HEK293 (cell line): ENCODE results near the gene GLCE.

Source experiments
- CTCF ChIA-PET: fragments of 350-600 bp; formaldehyde crosslinking; extraction: SDS; loops from one replicate; lab custom pipeline; 2021; ENCODE audit warnings: antibody characterized with exemption; lab: Yijun Ruan, JAX
- POLR2A ChIA-PET: fragments of 300-600 bp; formaldehyde crosslinking; extraction: SDS; loops from one replicate; lab custom pipeline; 2020; ENCODE audit warnings: antibody characterized with exemption, inconsistent platforms; lab: Yijun Ruan, JAX
- H3K27ac ChIP-seq: fragments of 200-500 bp; sonication (Bioruptor generic); 2 replicates; pipeline ENCODE4 v1.5.1; 2014; ENCODE audit warnings: low read depth, low read length, control low read depth, inconsistent platforms; ENCODE audit errors: extremely low read depth
- H3K36me3 ChIP-seq, 2 experiments: fragments of 200-500 bp in 1 of 2; sonication (Bioruptor generic) in 1 of 2; 1 replicate in 1 of 2; 2 replicates in 1 of 2; pipeline ENCODE4 v1.5.1; 2014 to 2017; ENCODE audit warnings: inconsistent platforms in 2 of 2, low read length in 2 of 2; ENCODE audit not compliant: control insufficient read depth in 2 of 2, insufficient read depth in 1 of 2
- H3K4me1 ChIP-seq: fragments of 200-500 bp; sonication (Bioruptor generic); 2 replicates; pipeline ENCODE4 v1.5.1; 2014; ENCODE audit warnings: mild to moderate bottlenecking, low read length, inconsistent platforms; ENCODE audit not compliant: control insufficient read depth, insufficient read depth
- H3K4me3 ChIP-seq: 2 replicates; pipeline ENCODE4 v1.5.1; 2011; ENCODE audit warnings: low read depth, mild to moderate bottlenecking, control low read depth, low read length, moderate library complexity
- H3K9me3 ChIP-seq: fragments of 200-500 bp; sonication (Bioruptor generic); 2 replicates; pipeline ENCODE4 v1.5.1; 2014; ENCODE audit warnings: low read depth, low read length, inconsistent platforms; ENCODE audit not compliant: control insufficient read depth, insufficient read depth
- GLI4 ChIP-seq: fragments of 450-650 bp; formaldehyde crosslinking; IDR thresholded peaks from 2 replicates; pipeline ENCODE4 v1.5.1; 2016; ENCODE audit warnings: missing biosample characterization, missing genetic modification characterization
- KLF9 ChIP-seq: fragments of 450-650 bp; formaldehyde crosslinking; IDR thresholded peaks from 2 replicates; pipeline ENCODE4 v1.5.1; 2016; ENCODE audit warnings: missing biosample characterization, missing genetic modification characterization, low read depth
- PATZ1 ChIP-seq: fragments of 450-650 bp; formaldehyde crosslinking; IDR thresholded peaks from 2 replicates; pipeline ENCODE4 v1.5.1; 2016; ENCODE audit warnings: missing biosample characterization, missing genetic modification characterization
- PBX3 ChIP-seq: sonication (generic); formaldehyde crosslinking; IDR thresholded peaks from 2 replicates; pipeline ENCODE4 v1.8.1; 2022; ENCODE audit warnings: mild to moderate bottlenecking, moderate library complexity, missing genetic modification reagents
- PRDM4 ChIP-seq: fragments of 450-650 bp; formaldehyde crosslinking; IDR thresholded peaks from 2 replicates; pipeline ENCODE4 v1.5.1; 2017; ENCODE audit warnings: missing biosample characterization, missing genetic modification characterization
- PRDM6 ChIP-seq: fragments of 450-650 bp; formaldehyde crosslinking; IDR thresholded peaks from 2 replicates; pipeline ENCODE4 v1.5.1; 2017; ENCODE audit warnings: missing biosample characterization, missing genetic modification characterization
- TCF7L2 ChIP-seq: IDR thresholded peaks from 2 replicates; pipeline ENCODE4 v1.6.1; 2011; ENCODE audit warnings: low read depth, mild to moderate bottlenecking, inconsistent platforms, low read length, moderate library complexity, borderline replicate concordance
- ZBTB20 ChIP-seq: fragments of 450-650 bp; formaldehyde crosslinking; IDR thresholded peaks from 2 replicates; pipeline ENCODE4 v1.5.1; 2016; ENCODE audit warnings: missing biosample characterization, missing genetic modification characterization
- ZEB2 ChIP-seq: fragments of 450-650 bp; formaldehyde crosslinking; IDR thresholded peaks from 2 replicates; pipeline ENCODE4 v1.5.1; 2016; ENCODE audit warnings: missing biosample characterization, missing genetic modification characterization
- ZNF132 ChIP-seq: fragments of 450-650 bp; formaldehyde crosslinking; IDR thresholded peaks from 2 replicates; pipeline ENCODE4 v1.5.1; 2017; ENCODE audit warnings: missing biosample characterization, missing genetic modification characterization, borderline replicate concordance
- ZNF157 ChIP-seq: fragments of 450-650 bp; formaldehyde crosslinking; IDR thresholded peaks from 2 replicates; pipeline ENCODE4 v1.5.1; 2016; ENCODE audit warnings: missing biosample characterization, missing genetic modification characterization
- ZNF18 ChIP-seq: fragments of 450-650 bp; formaldehyde crosslinking; IDR thresholded peaks from 2 replicates; pipeline ENCODE4 v1.5.1; 2016; ENCODE audit warnings: missing biosample characterization, missing genetic modification characterization
- ZNF214 ChIP-seq: fragments of 450-650 bp; formaldehyde crosslinking; IDR thresholded peaks from 2 replicates; pipeline ENCODE4 v1.5.1; 2017; ENCODE audit warnings: missing biosample characterization, mild to moderate bottlenecking, missing genetic modification characterization, borderline replicate concordance
- ZNF239 ChIP-seq: fragments of 450-650 bp; formaldehyde crosslinking; IDR thresholded peaks from 2 replicates; pipeline ENCODE4 v1.5.1; 2016; ENCODE audit warnings: missing biosample characterization, missing genetic modification characterization
- ZNF248 ChIP-seq: fragments of 450-650 bp; formaldehyde crosslinking; IDR thresholded peaks from 2 replicates; pipeline ENCODE4 v1.5.1; 2017; ENCODE audit warnings: missing biosample characterization, missing genetic modification characterization
- ZNF341 ChIP-seq: fragments of 450-650 bp; formaldehyde crosslinking; IDR thresholded peaks from 2 replicates; pipeline ENCODE4; 2016; ENCODE audit warnings: low read depth, missing biosample characterization, missing genetic modification characterization
- ZNF354C ChIP-seq: fragments of 450-650 bp; formaldehyde crosslinking; IDR thresholded peaks from 2 replicates; pipeline ENCODE4 v1.5.1; 2016; ENCODE audit warnings: missing biosample characterization, missing genetic modification characterization, low read depth, borderline replicate concordance
- ZNF423 ChIP-seq: fragments of 450-650 bp; formaldehyde crosslinking; IDR thresholded peaks from 2 replicates; pipeline ENCODE4 v1.5.1; 2016; ENCODE audit warnings: missing biosample characterization, missing genetic modification characterization
- ZNF549 ChIP-seq: fragments of 450-650 bp; IDR thresholded peaks from 2 replicates; pipeline ENCODE4 v1.5.1; 2018; ENCODE audit warnings: missing biosample characterization, missing genetic modification characterization, mild to moderate bottlenecking, inconsistent platforms, moderate library complexity
- ZNF560 ChIP-seq: fragments of 450-650 bp; formaldehyde crosslinking; IDR thresholded peaks from 2 replicates; pipeline ENCODE4 v1.5.1; 2017; ENCODE audit warnings: missing biosample characterization, missing genetic modification characterization, borderline replicate concordance
- ZNF571 ChIP-seq: fragments of 450-650 bp; formaldehyde crosslinking; IDR thresholded peaks from 2 replicates; pipeline ENCODE4 v1.5.0; 2017; ENCODE audit warnings: missing biosample characterization, missing genetic modification characterization
- ZNF621 ChIP-seq: fragments of 450-650 bp; formaldehyde crosslinking; IDR thresholded peaks from 2 replicates; pipeline ENCODE4 v1.5.1; 2017; ENCODE audit warnings: missing biosample characterization, missing genetic modification characterization
- ZNF664 ChIP-seq: fragments of 450-650 bp; formaldehyde crosslinking; IDR thresholded peaks from 2 replicates; pipeline ENCODE4 v1.5.1; 2016; ENCODE audit warnings: missing biosample characterization, missing genetic modification characterization
- ZNF701 ChIP-seq: fragments of 450-650 bp; formaldehyde crosslinking; IDR thresholded peaks from 2 replicates; pipeline ENCODE4 v1.5.1; 2016; ENCODE audit warnings: missing biosample characterization, missing genetic modification characterization
- TF ChIP-seq, protein P1 (sequence below): fragments of 450-650 bp; formaldehyde crosslinking; IDR thresholded peaks from 2 replicates; pipeline ENCODE4 v1.5.1; 2016; ENCODE audit warnings: missing biosample characterization, missing genetic modification characterization
- TF ChIP-seq, protein P2 (sequence below): fragments of 450-650 bp; formaldehyde crosslinking; IDR thresholded peaks from 2 replicates; pipeline ENCODE4 v1.5.1; 2016; ENCODE audit warnings: missing biosample characterization, missing genetic modification characterization
- TF ChIP-seq, protein P3 (sequence below): fragments of 450-650 bp; formaldehyde crosslinking; IDR thresholded peaks from 2 replicates; pipeline ENCODE4; 2016; ENCODE audit warnings: missing biosample characterization, missing genetic modification characterization

The GLCE gene

GRCh38 chr15:69237718-69238117 lies 77.3 kb downstream of the GLCE start:
- Histone ChIP-seq H3K9me3 (no peaks in the 10 kb centered on the region), H3K4me3 (no peak overlapping the region), H3K27ac (no peak overlapping the region), H3K36me3 (no peaks in the 10 kb centered on the region), H3K4me1 (peaks cover 3% of the 10 kb centered on the region)
- POLR2A ChIA-PET = no interaction called here
- CTCF ChIA-PET = interaction anchor here (0.6 to 1.1 kb wide), 2 partner anchors 11 to 142 kb away, joined by 3 read pairs; no protein-coding TSS in a partner anchor
- TF ChIP-seq ZNF423 (tag by site-specific recombination) (no peak), ZNF560 (tag by site-specific recombination) (no peak), GLI4 (tag by site-specific recombination) (no peak), ZNF214 (tag by site-specific recombination) (no peak), ZNF549 (no peak), PRDM4 (tag by site-specific recombination) (peak; percentile 39; the same call in 1 of the 2 replicates), ZEB2 (no peak), ZNF341 (no peak), ZBTB20 (tag by site-specific recombination) (no peak), ZNF664 (tag by site-specific recombination) (peak; percentile 30; the same call in 1 of the 2 replicates), ZNF354C (tag by site-specific recombination) (no peak), ZNF621 (tag by site-specific recombination) (no peak), ZNF571 (tag by site-specific recombination) (no peak), ZNF701 (tag by site-specific recombination) (no peak), ZNF132 (tag by site-specific recombination) (no peak), PRDM6 (tag by site-specific recombination) (peak; percentile 88), KLF9 (tag by site-specific recombination) (no peak), ZNF157 (no peak), PBX3 (CRISPR knock-in tag) (no peak), ZNF239 (no peak), ZNF248 (no peak), ZNF18 (tag by site-specific recombination) (no peak), PATZ1 (tag by site-specific recombination) (no peak), TCF7L2 (peak; percentile 32; the same call in 1 of the 2 replicates)
- TF ChIP-seq, protein P1, sequence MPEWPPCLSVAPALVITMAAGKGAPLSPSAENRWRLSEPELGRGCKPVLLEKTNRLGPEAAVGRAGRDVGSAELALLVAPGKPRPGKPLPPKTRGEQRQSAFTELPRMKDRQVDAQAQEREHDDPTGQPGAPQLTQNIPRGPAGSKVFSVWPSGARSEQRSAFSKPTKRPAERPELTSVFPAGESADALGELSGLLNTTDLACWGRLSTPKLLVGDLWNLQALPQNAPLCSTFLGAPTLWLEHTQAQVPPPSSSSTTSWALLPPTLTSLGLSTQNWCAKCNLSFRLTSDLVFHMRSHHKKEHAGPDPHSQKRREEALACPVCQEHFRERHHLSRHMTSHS (tag by site-specific recombination) = no peak
- TF ChIP-seq, protein P2, sequence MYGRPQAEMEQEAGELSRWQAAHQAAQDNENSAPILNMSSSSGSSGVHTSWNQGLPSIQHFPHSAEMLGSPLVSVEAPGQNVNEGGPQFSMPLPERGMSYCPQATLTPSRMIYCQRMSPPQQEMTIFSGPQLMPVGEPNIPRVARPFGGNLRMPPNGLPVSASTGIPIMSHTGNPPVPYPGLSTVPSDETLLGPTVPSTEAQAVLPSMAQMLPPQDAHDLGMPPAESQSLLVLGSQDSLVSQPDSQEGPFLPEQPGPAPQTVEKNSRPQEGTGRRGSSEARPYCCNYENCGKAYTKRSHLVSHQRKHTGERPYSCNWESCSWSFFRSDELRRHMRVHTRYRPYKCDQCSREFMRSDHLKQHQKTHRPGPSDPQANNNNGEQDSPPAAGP (tag by site-specific recombination) = no peak
- TF ChIP-seq, protein P3, sequence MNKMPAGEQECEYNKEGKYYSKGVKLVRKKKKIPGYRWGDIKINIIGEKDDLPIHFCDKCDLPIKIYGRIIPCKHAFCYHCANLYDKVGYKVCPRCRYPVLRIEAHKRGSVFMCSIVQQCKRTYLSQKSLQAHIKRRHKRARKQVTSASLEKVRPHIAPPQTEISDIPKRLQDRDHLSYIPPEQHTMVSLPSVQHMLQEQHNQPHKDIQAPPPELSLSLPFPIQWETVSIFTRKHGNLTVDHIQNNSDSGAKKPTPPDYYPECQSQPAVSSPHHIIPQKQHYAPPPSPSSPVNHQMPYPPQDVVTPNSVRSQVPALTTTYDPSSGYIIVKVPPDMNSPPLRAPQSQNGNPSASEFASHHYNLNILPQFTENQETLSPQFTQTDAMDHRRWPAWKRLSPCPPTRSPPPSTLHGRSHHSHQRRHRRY (tag by site-specific recombination) = no peak
